Measurements from ENCODE around the gene HELZ2.

Gene HELZ2

GRCh38 chr20:63534427-63534830, 39.6 kb downstream of the HELZ2 start:
- peaks cover 9% of the 10 kb centered on the region for H3K27me3 ChIP-seq (ENCODE audit: insufficient read depth, poor library complexity, severe bottlenecking)
- TF ChIP-seq SPI1 (IDR thresholded peaks at IDR 0.05; ENCODE audit: borderline replicate concordance, low read depth): no peak
- H3K4me3 ChIP-seq (replicated peaks; ENCODE audit: insufficient read depth, low read length): no peak overlapping the region

GRCh38 chr20:63533871-63534393, 40.1 kb downstream of the HELZ2 start:
- H3K27ac ChIP-seq (replicated peaks): no peak overlapping the region
- no peak for DNase-seq (ENCODE audit: low read depth in 1 of 2, low spot score in 1 of 2)
- H3K27me3 ChIP-seq (ENCODE audit: insufficient read depth, poor library complexity, severe bottlenecking): peaks cover 9% of the 10 kb centered on the region
- TF ChIP-seq CTCF (IDR thresholded peaks at IDR 0.05; ENCODE audit: insufficient read depth, low read length) (no peak), POLR2AphosphoS5 (IDR thresholded peaks at IDR 0.05; ENCODE audit: low read depth) (no peak), SPI1 (IDR thresholded peaks at IDR 0.05; ENCODE audit: borderline replicate concordance, low read depth) (no peak), GABPA (IDR thresholded peaks at IDR 0.05; ENCODE audit: low read depth) (no peak)
- TF ChIP-seq, protein P1, sequence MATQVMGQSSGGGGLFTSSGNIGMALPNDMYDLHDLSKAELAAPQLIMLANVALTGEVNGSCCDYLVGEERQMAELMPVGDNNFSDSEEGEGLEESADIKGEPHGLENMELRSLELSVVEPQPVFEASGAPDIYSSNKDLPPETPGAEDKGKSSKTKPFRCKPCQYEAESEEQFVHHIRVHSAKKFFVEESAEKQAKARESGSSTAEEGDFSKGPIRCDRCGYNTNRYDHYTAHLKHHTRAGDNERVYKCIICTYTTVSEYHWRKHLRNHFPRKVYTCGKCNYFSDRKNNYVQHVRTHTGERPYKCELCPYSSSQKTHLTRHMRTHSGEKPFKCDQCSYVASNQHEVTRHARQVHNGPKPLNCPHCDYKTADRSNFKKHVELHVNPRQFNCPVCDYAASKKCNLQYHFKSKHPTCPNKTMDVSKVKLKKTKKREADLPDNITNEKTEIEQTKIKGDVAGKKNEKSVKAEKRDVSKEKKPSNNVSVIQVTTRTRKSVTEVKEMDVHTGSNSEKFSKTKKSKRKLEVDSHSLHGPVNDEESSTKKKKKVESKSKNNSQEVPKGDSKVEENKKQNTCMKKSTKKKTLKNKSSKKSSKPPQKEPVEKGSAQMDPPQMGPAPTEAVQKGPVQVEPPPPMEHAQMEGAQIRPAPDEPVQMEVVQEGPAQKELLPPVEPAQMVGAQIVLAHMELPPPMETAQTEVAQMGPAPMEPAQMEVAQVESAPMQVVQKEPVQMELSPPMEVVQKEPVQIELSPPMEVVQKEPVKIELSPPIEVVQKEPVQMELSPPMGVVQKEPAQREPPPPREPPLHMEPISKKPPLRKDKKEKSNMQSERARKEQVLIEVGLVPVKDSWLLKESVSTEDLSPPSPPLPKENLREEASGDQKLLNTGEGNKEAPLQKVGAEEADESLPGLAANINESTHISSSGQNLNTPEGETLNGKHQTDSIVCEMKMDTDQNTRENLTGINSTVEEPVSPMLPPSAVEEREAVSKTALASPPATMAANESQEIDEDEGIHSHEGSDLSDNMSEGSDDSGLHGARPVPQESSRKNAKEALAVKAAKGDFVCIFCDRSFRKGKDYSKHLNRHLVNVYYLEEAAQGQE (IDR thresholded peaks at IDR 0.05; ENCODE audit: insufficient replicate concordance, low read depth): no peak
- H3K4me3 ChIP-seq (replicated peaks; ENCODE audit: insufficient read depth, low read length): no peak overlapping the region

More at GRCh38 chr20:63534427-63534830, 39.6 kb downstream of the HELZ2 start:
- DNase-seq (ENCODE audit: low read depth in 1 of 2, low spot score in 1 of 2): no peak
- no peak overlapping the region for H3K27ac ChIP-seq (replicated peaks)

DNA sequence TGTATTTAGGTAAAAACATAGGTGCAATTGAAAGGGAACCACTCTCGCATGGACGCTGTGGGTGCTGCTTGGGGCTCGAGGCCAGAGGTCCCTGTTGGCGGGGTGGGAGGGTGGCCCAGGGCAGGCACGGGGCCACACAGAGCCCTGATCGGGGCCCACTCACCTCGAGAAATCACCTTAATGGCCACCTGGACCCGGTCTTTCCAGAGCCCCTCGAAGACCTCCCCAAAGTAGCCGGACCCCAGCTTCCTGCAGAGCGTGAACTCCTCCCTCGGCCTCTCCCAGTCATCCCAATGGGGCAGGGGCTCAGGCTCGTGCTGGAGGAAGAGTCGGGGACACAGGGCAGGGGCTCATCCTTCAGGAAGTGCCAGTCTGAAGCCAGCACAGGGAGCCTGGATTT, 40.7 kb downstream of the HELZ2 start:
- Histone ChIP-seq H3K27ac (replicated peaks) (no peak overlapping the region), H3K4me3 (replicated peaks; ENCODE audit: insufficient read depth, low read length) (no peak overlapping the region), H3K27me3 (ENCODE audit: insufficient read depth, poor library complexity, severe bottlenecking) (peaks cover 9% of the 10 kb centered on the region)
- no peak for DNase-seq (ENCODE audit: low read depth in 1 of 2, low spot score in 1 of 2)
- TF ChIP-seq CTCF (IDR thresholded peaks at IDR 0.05; ENCODE audit: insufficient read depth, low read length) (no peak), GABPA (IDR thresholded peaks at IDR 0.05; ENCODE audit: low read depth) (no peak), SPI1 (IDR thresholded peaks at IDR 0.05; ENCODE audit: borderline replicate concordance, low read depth) (no peak), POLR2AphosphoS5 (IDR thresholded peaks at IDR 0.05; ENCODE audit: low read depth) (no peak)
- TF ChIP-seq, protein P1 (IDR thresholded peaks at IDR 0.05; ENCODE audit: insufficient replicate concordance, low read depth): no peak

- Histone ChIP-seq H3K27ac (replicated peaks) (no peak overlapping the region), H3K4me3 (replicated peaks; ENCODE audit: insufficient read depth, low read length) (no peak overlapping the region), H3K27me3 (ENCODE audit: insufficient read depth, poor library complexity, severe bottlenecking) (peaks cover 9% of the 10 kb centered on the region)
- no peak for TF ChIP-seq CTCF (IDR thresholded peaks at IDR 0.05; ENCODE audit: insufficient read depth, low read length)
- TF ChIP-seq, protein P1 (IDR thresholded peaks at IDR 0.05; ENCODE audit: insufficient replicate concordance, low read depth): no peak
- TF ChIP-seq SPI1 (IDR thresholded peaks at IDR 0.05; ENCODE audit: borderline replicate concordance, low read depth): no peak
- no peak for TF ChIP-seq POLR2AphosphoS5 (IDR thresholded peaks at IDR 0.05; ENCODE audit: low read depth)
- DNase-seq (ENCODE audit: low read depth in 1 of 2, low spot score in 1 of 2): no peak
These were observed 41.5 kb downstream of the HELZ2 start for GRCh38 chr20:63532449-63532971.
